Esophagus squamous epithelium (tissue), 5 donors: ENCODE measurements around the gene ANKS1A. TPM values are rescaled to one million over a fixed set of nuclear protein-coding genes. Genes with fewer than 3 reads are reported as not detected.

ENCODE experiments used
- DNase-seq: peaks from one replicate; lab custom pipeline; 2025; lab: John Stamatoyannopoulos, UW
- H3K27ac ChIP-seq, 4 donors: fragments of 200-600 bp; sonication (generic); one replicate each; pipeline ENCODE4 v1.5.1; 2016 to 2019; ENCODE audit warnings: mild to moderate bottlenecking in 1 of 4
- H3K27me3 ChIP-seq, 4 donors: fragments of 200-600 bp; sonication (generic); 1 replicate in 3 of 4; 2 replicates in 1 of 4; pipeline versions ENCODE4 v1.5.1 to v1.6.0; 2017 to 2021; ENCODE audit warnings: antibody characterized with exemption in 1 of 4
- H3K36me3 ChIP-seq, 3 donors: fragments of 200-600 bp; sonication (generic); one replicate each; pipeline ENCODE4 v1.5.1; 2016 to 2019
- H3K4me1 ChIP-seq, 3 donors: fragments of 200-600 bp; sonication (generic); one replicate each; pipeline ENCODE4 v1.5.1; 2017 to 2019
- H3K4me3 ChIP-seq, 4 donors: fragments of 200-600 bp; sonication (generic); 1 replicate in 3 of 4; 2 replicates in 1 of 4; pipeline ENCODE4 v1.5.1; 2016 to 2019; ENCODE audit warnings: mild to moderate bottlenecking in 2 of 4, moderate library complexity in 1 of 4
- H3K9me3 ChIP-seq, 3 donors: fragments of 200-600 bp; sonication (generic); one replicate each; pipeline ENCODE4 v1.5.1; 2016 to 2019
- CTCF ChIP-seq, 6 experiments: fragments of 450-650 bp in 4 of 6; fragments of 200-600 bp in 2 of 6; sonication (generic) in 2 of 6; IDR thresholded peaks; one replicate each; pipeline ENCODE4 v1.5.1; 2016 to 2019; ENCODE audit warnings: antibody characterized with exemption in 6 of 6, mild to moderate bottlenecking in 4 of 6, moderate library complexity in 4 of 6
- POLR2A ChIP-seq, 4 donors: fragments of 450-650 bp; IDR thresholded peaks; one replicate each; pipeline ENCODE4 v1.6.1; 2017; ENCODE audit warnings: antibody characterized with exemption in 4 of 4, mild to moderate bottlenecking in 4 of 4, moderate library complexity in 3 of 4
- WGBS, 2 donors: methylation state at CpG; one replicate each; pipeline ENCODE4 v1.1.5; 2018; 5-methylcytosine and 5-hydroxymethylcytosine counted together
- intact Hi-C: fragments of 100-400 bp; cut with DNase I; formaldehyde crosslinking; loops from one replicate; pipeline ENCODE4 v1.15.0; 2022
- total RNA-seq, 4 donors: library from RNA; depleted of rRNA; stranded (reverse); fragments of >200 nt; gene quantifications; one replicate each; pipeline ENCODE4 v1.1.0, GENCODE V29; 2016
- donor health status: DM: yes; HTN: yes; CAD: no.

Gene ANKS1A
- total RNA-seq, 4 donors from 2014 or later = 12.6 to 27.1 (median 17.5) TPM

- no peak overlapping the region for H3K27ac ChIP-seq
- H3K36me3 ChIP-seq = peaks cover 0 to 54% (median 12%) of the 10 kb centered on the region in 3 donors
- 83 to 85% methylated on average over 3 to 4 of the region's 4 CpGs for WGBS, 2 donors
- H3K27me3 ChIP-seq = no peaks in the 10 kb centered on the region
- no peak overlapping the region for H3K4me3 ChIP-seq
- no peak for TF ChIP-seq POLR2A (IDR thresholded peaks at IDR 0.05)
- no peak for TF ChIP-seq CTCF (IDR thresholded peaks at IDR 0.05)
- no peaks in the 10 kb centered on the region for H3K9me3 ChIP-seq
- intact Hi-C loops = no loop called here
- no peaks in the 10 kb centered on the region for H3K4me1 ChIP-seq
- no peak for DNase-seq
These were observed 36.5 kb upstream of the ANKS1A start for GRCh38 chr6:34852406-34853085.

- Histone ChIP-seq H3K4me1 (no peaks in the 10 kb centered on the region), H3K27me3 (no peaks in the 10 kb centered on the region), H3K36me3 (peaks cover 0 to 83% (median 23%) of the 10 kb centered on the region in 3 donors), H3K4me3 (no peak overlapping the region), H3K27ac (no peak overlapping the region), H3K9me3 (no peaks in the 10 kb centered on the region)
- intact Hi-C loops = no loop called here
- DNase-seq = no peak
- TF ChIP-seq POLR2A (IDR thresholded peaks at IDR 0.05) = no peak
- no peak for TF ChIP-seq CTCF (IDR thresholded peaks at IDR 0.05)
- 86% methylated on average over 7 of the region's 7 CpGs for WGBS, 2 donors
These were observed 33.6 kb upstream of the ANKS1A start for GRCh38 chr6:34855463-34855862.

- whole genome bisulfite sequencing, 2 donors = 84 to 95% methylated on average over 3 to 4 of the region's 7 CpGs
These were observed 30.4 kb upstream of the ANKS1A start for GRCh38 chr6:34858681-34859080.

GRCh38 chr6:34859951-34860350, 29.1 kb upstream of the ANKS1A start:
- no peak overlapping the region for H3K4me3 ChIP-seq
- no peaks in the 10 kb centered on the region for H3K4me1 ChIP-seq
- H3K9me3 ChIP-seq = no peaks in the 10 kb centered on the region
- DNase-seq = no peak
- intact Hi-C loops = no loop called here
- no peaks in the 10 kb centered on the region for H3K27me3 ChIP-seq
- peaks cover 0 to 99% (median 28%) of the 10 kb centered on the region in 3 donors for H3K36me3 ChIP-seq
- WGBS, 2 donors = 84 to 85% methylated on average over 4 of the region's 4 CpGs
- TF ChIP-seq POLR2A (IDR thresholded peaks at IDR 0.05) (no peak), CTCF (IDR thresholded peaks at IDR 0.05) (no peak)
- H3K27ac ChIP-seq = no peak overlapping the region

More at GRCh38 chr6:34858681-34859080, 30.4 kb upstream of the ANKS1A start:
- intact Hi-C loops = no loop called here
- DNase-seq = no peak
- H3K9me3 ChIP-seq = no peaks in the 10 kb centered on the region
- H3K4me3 ChIP-seq = no peak overlapping the region
- no peaks in the 10 kb centered on the region for H3K27me3 ChIP-seq
- no peak overlapping the region for H3K27ac ChIP-seq
- TF ChIP-seq CTCF (IDR thresholded peaks at IDR 0.05) = no peak
- no peak for TF ChIP-seq POLR2A (IDR thresholded peaks at IDR 0.05)
- peaks cover 0 to 89% (median 23%) of the 10 kb centered on the region in 3 donors for H3K36me3 ChIP-seq
- no peaks in the 10 kb centered on the region for H3K4me1 ChIP-seq

- intact Hi-C loops = no loop called here
- Histone ChIP-seq H3K4me1 (no peaks in the 10 kb centered on the region), H3K27ac (no peak overlapping the region), H3K9me3 (no peaks in the 10 kb centered on the region), H3K27me3 (no peaks in the 10 kb centered on the region), H3K36me3 (peaks cover 0 to 99% (median 28%) of the 10 kb centered on the region in 3 donors), H3K4me3 (no peak overlapping the region)
- no peak for DNase-seq
- WGBS, 2 donors = 73 to 81% methylated on average over 1 of the region's 1 CpG
- TF ChIP-seq POLR2A (IDR thresholded peaks at IDR 0.05) = no peak
- no peak for TF ChIP-seq CTCF (IDR thresholded peaks at IDR 0.05)
These were observed 28.3 kb upstream of the ANKS1A start for GRCh38 chr6:34860776-34861175.
